Activated CD8-positive, alpha-beta T cell treated with anti-CD3 and anti-CD28 coated beads for 36 hours (primary cell): ENCODE data around the gene SLC12A5. TPM values are rescaled to one million over a fixed set of nuclear protein-coding genes. Genes with fewer than 3 reads are reported as not detected.

Source experiments
- ATAC-seq: fragments of 200-7000 bp; cut with Tn5 transposase; one replicate; pipeline ENCODE4 v1.10.0; 2021; ENCODE audit warnings: mild to moderate bottlenecking, moderate library complexity
- CTCF ChIA-PET: fragments of 350-600 bp; sonication (Branson Sonifier 250); formaldehyde crosslinking; loops from one replicate; lab custom pipeline; 2021; ENCODE audit warnings: antibody characterized with exemption; lab: Charles Lee
- POLR2A ChIA-PET: fragments of 350-600 bp; sonication (Branson Sonifier 250); formaldehyde crosslinking; loops from one replicate; lab custom pipeline; 2021; ENCODE audit warnings: antibody characterized with exemption; lab: Charles Lee
- DNase-seq: peaks from one replicate; pipeline ENCODE4 v3.0.0-alpha.2; 2020
- H3K27ac Mint-ChIP-seq: one replicate; pipeline ENCODE4 v1.8.0; 2021; ENCODE audit warnings: mild to moderate bottlenecking, mixed read lengths
- H3K27me3 Mint-ChIP-seq: one replicate; pipeline ENCODE4 v1.8.0; 2021; ENCODE audit warnings: mixed read lengths
- H3K36me3 Mint-ChIP-seq: one replicate; pipeline ENCODE4 v1.8.0; 2021; ENCODE audit warnings: low read depth, mixed read lengths
- H3K4me1 Mint-ChIP-seq: one replicate; pipeline ENCODE4 v1.8.0; 2021; ENCODE audit warnings: low read depth, mixed read lengths
- H3K4me3 Mint-ChIP-seq: one replicate; pipeline ENCODE4 v1.8.0; 2021; ENCODE audit warnings: mild to moderate bottlenecking, moderate library complexity, mixed read lengths
- H3K9me3 Mint-ChIP-seq: one replicate; pipeline ENCODE4 v1.8.0; 2021; ENCODE audit warnings: mixed read lengths
- CTCF ChIP-seq: fragments of 200-600 bp; IDR thresholded peaks from one replicate; pipeline ENCODE4 v1.8.0; 2022; ENCODE audit warnings: antibody characterized with exemption, mild to moderate bottlenecking
- intact Hi-C: fragments of 100-400 bp; cut with micrococcal nuclease; formaldehyde crosslinking; loops from one replicate; pipeline ENCODE4 v1.10.0; 2022
- total RNA-seq, 2 experiments: library from RNA; stranded (reverse); gene quantifications; one replicate each; pipeline ENCODE4 v1.2.3, GENCODE V29; 2021

Gene SLC12A5
- total RNA-seq, 2 experiments from 2014 or later, result 0.43 TPM; not detected in 1

- H3K4me3 Mint-ChIP-seq, result no peak overlapping the region
- ATAC-seq (no peak), DNase-seq (no peak)
- intact Hi-C loops, result no loop called here
- peaks cover 5% of the 10 kb centered on the region for H3K4me1 Mint-ChIP-seq
- POLR2A ChIA-PET, result no interaction called here
- H3K27ac Mint-ChIP-seq, result no peak overlapping the region
- H3K27me3 Mint-ChIP-seq, result peaks cover 22% of the 10 kb centered on the region
- no peak for TF ChIP-seq CTCF
- no peaks in the 10 kb centered on the region for H3K9me3 Mint-ChIP-seq
- CTCF ChIA-PET, result interaction anchor here (1.6 kb wide), 1 partner anchor 253 kb away, joined by 3 read pairs; no protein-coding TSS in a partner anchor
- H3K36me3 Mint-ChIP-seq, result no peaks in the 10 kb centered on the region
These were observed 22.7 kb downstream of the SLC12A5 start for GRCh38 chr20:46051556-46052308.

- no peak overlapping the region for H3K4me3 Mint-ChIP-seq
- POLR2A ChIA-PET, result no interaction called here
- H3K36me3 Mint-ChIP-seq, result no peaks in the 10 kb centered on the region
- intact Hi-C loops, result no loop called here
- H3K9me3 Mint-ChIP-seq, result no peaks in the 10 kb centered on the region
- TF ChIP-seq CTCF, result no peak
- peaks cover 29% of the 10 kb centered on the region for H3K27me3 Mint-ChIP-seq
- CTCF ChIA-PET, result no interaction called here
- ATAC-seq (no peak), DNase-seq (no peak)
- H3K4me1 Mint-ChIP-seq, result peaks cover 9% of the 10 kb centered on the region
- H3K27ac Mint-ChIP-seq, result no peak overlapping the region
These were observed 24.4 kb downstream of the SLC12A5 start for GRCh38 chr20:46053416-46053815.

- Mint-ChIP-seq H3K9me3 (no peaks in the 10 kb centered on the region), H3K4me3 (no peak overlapping the region), H3K27ac (no peak overlapping the region), H3K36me3 (peaks cover 1% of the 10 kb centered on the region), H3K4me1 (peaks cover 19% of the 10 kb centered on the region), H3K27me3 (peaks cover 34% of the 10 kb centered on the region)
- ChIA-PET POLR2A (no interaction called here), CTCF (no interaction called here)
- no peak for TF ChIP-seq CTCF
- ATAC-seq (no peak), DNase-seq (no peak)
- intact Hi-C loops, result no loop called here
These were observed 25.6 kb downstream of the SLC12A5 start for GRCh38 chr20:46054606-46055005.

GRCh38 chr20:46055269-46055668, 26.3 kb downstream of the SLC12A5 start:
- H3K36me3 Mint-ChIP-seq, result peaks cover 7% of the 10 kb centered on the region
- no peak overlapping the region for H3K27ac Mint-ChIP-seq
- peaks cover 34% of the 10 kb centered on the region for H3K27me3 Mint-ChIP-seq
- no peak overlapping the region for H3K4me3 Mint-ChIP-seq
- DNase-seq (no peak), ATAC-seq (no peak)
- CTCF ChIA-PET, result interaction anchor here (2.2 kb wide), 1 partner anchor 42 kb away, joined by 11 read pairs; no protein-coding TSS in a partner anchor
- intact Hi-C loops, result no loop called here
- no peak for TF ChIP-seq CTCF
- H3K9me3 Mint-ChIP-seq, result no peaks in the 10 kb centered on the region
- POLR2A ChIA-PET, result no interaction called here
- peaks cover 25% of the 10 kb centered on the region for H3K4me1 Mint-ChIP-seq

GRCh38 chr20:46056027-46056833, 27.2 kb downstream of the SLC12A5 start:
- ChIA-PET CTCF (interaction anchor here (0.9 to 2.2 kb wide), 2 partner anchors 33 to 42 kb away, joined by 4 to 11 read pairs; no protein-coding TSS in a partner anchor), POLR2A (no interaction called here)
- peaks cover 14% of the 10 kb centered on the region for H3K36me3 Mint-ChIP-seq
- intact Hi-C loops, result no loop called here
- peaks cover 34% of the 10 kb centered on the region for H3K27me3 Mint-ChIP-seq
- H3K4me1 Mint-ChIP-seq, result peaks cover 34% of the 10 kb centered on the region
- no peaks in the 10 kb centered on the region for H3K9me3 Mint-ChIP-seq
- TF ChIP-seq CTCF, result no peak
- no peak for DNase-seq
- no peak overlapping the region for H3K4me3 Mint-ChIP-seq
- no peak for ATAC-seq
- no peak overlapping the region for H3K27ac Mint-ChIP-seq
